Left hindlimb (tissue), 1 donor: Measurements from ENCODE around the gene UBE2E1.

Experiments used
- DNase-seq: peaks from one replicate; pipeline ENCODE4 v3.0.0-alpha.2; 2018

The UBE2E1 gene

GRCh38 chr3:23805633-23806533 lies at the start of gene UBE2E1:
Gene UBE2E1 (plus strand): TSS chr3:23805955. CDS start chr3:23807270, 1,315 bp downstream.
- peak; percentile 86 for DNase-seq

- no peak for DNase-seq
Observed at GRCh38 chr3:23756206-23756840, 49.4 kb upstream of the UBE2E1 start.

GRCh38 chr3:23758253-23758838 lies 47.4 kb upstream of the UBE2E1 start:
- no peak for DNase-seq

GRCh38 chr3:23760325-23760724 lies 45.4 kb upstream of the UBE2E1 start:
- DNase-seq, result no peak

GRCh38 chr3:23760871-23761373 lies 44.8 kb upstream of the UBE2E1 start:
- DNase-seq, result no peak

GRCh38 chr3:23761440-23761896 lies 44.3 kb upstream of the UBE2E1 start:
- no peak for DNase-seq

DNA sequence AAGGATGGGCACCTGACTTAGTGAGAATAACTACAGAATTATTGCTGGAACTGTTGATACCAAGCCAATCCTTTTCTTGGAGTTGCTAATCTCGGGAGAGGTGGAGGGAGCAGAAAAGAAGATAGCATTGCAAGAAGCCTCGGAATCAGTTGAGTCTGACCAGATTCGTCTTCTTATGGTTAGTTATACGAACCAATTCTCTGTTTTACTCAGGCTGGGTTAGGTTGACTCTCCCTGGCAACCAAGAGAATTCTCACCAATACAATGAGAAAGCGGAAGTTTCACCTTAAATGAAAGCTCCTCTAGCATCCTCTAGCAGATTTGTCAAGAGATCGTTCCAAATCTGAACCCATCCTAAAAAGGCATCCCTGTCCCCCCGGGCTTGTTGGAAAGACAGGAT lies 43.5 kb upstream of the UBE2E1 start:
- DNase-seq, result no peak

GRCh38 chr3:23762759-23763477 lies 42.8 kb upstream of the UBE2E1 start:
- DNase-seq, result peak; percentile 73

GRCh38 chr3:23764407-23764806 lies 41.3 kb upstream of the UBE2E1 start:
- DNase-seq, result no peak

- DNase-seq, result no peak
Observed at GRCh38 chr3:23767546-23767945, 38.2 kb upstream of the UBE2E1 start.

GRCh38 chr3:23775254-23775909 lies 30.4 kb upstream of the UBE2E1 start:
- DNase-seq, result no peak

- no peak for DNase-seq
Observed at GRCh38 chr3:23776352-23776891, 29.3 kb upstream of the UBE2E1 start.

- DNase-seq, result no peak
Observed at GRCh38 chr3:23778446-23778845, 27.3 kb upstream of the UBE2E1 start.

DNA sequence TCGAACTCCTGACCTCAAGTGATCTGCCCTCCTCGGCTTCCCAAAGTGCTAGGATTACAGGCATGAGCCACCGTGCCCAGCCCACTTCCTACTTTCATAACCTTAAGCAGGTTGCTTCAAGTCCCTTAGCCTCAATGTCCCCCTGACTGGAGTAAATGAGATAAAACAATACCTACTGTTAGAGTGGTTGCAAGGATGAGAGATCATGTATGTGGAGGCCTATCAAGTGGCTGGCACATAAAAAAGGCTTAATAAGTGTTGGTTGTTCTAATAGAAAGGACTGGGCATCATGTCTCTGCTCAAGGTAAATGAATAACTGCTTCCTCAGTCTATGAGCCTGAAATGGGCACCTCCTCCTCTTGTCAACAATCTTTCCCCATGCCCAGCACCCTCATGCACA lies 25.9 kb upstream of the UBE2E1 start:
- DNase-seq, result no peak

DNA sequence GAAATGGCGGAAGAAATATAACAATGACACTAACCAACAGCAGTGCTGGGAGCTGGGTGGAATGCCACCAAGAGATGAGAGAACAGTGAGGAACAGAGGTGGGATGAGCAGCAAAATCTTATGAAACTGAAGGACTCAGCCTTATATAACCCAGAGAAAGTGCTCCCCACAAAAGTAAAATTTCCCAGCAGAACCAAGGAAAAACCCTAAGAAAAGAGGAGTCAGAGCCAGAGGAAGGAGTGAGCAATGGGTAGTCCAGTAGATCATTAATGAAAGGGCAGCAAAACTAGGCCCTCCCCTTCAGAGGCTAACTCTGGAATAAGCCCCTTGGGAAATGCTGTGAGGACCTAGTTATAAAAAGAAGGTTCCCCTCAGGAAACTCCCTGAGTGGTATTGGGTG lies 24.7 kb upstream of the UBE2E1 start:
- DNase-seq, result no peak

DNA sequence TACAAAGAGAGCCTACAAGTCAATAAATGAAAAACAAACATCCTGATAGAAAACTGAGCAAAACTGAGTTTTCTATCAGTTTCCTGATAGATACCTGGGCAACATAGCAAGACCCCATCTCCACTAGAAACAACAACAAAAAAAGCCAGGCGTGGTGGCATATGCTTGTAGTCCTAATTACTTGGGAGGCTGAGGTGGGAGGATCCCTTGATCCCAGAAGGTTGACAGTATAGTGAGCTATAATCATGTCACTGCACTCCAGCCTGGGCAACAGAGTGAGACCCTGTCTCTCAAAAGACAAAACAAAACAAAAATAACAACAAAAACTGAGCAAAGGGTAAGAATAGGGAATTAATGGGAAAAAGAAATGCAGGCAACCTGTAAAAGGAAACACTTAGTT lies 23.9 kb upstream of the UBE2E1 start:
- no peak for DNase-seq

GRCh38 chr3:23785097-23785645 lies 20.6 kb upstream of the UBE2E1 start:
- DNase-seq, result no peak

DNA sequence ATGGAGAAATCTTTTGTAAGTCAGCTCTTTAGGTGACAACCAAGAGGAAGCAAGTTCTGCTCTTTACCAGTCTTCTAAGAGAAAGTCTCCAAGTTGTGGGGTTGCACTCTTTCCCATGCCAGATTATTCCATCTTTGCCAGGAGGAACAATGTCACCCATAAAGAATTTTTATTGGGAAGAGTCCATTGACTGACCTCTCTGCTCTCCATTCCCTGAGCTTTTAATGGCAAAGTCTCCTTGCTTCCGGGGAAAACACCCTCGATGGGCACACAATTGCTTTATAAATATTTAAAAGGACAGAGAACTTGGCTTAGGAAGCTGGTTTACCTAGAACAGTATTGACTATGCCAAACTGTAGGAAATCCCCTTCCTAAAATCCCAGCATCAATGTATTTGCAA lies 19.9 kb upstream of the UBE2E1 start:
- DNase-seq, result no peak

DNA sequence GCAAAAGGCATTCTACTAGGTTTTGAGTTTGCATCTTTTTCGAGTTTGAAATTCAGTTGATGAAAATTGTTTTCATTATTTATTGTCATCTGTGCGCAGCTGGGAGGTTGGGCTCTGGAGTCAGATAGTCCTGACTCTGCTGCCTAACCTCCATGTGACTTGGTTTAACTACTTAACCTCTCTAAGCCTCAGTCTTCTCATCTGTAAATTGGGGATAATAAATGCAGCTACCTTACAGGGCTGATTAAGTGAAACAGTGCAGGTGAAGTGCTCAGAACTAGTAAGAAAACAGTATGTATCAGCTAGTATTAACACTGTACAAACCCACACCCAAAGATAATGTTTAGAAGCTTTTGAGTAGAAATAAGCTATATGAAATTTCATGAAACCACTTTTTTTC lies 14.1 kb upstream of the UBE2E1 start:
- DNase-seq, result no peak

DNA sequence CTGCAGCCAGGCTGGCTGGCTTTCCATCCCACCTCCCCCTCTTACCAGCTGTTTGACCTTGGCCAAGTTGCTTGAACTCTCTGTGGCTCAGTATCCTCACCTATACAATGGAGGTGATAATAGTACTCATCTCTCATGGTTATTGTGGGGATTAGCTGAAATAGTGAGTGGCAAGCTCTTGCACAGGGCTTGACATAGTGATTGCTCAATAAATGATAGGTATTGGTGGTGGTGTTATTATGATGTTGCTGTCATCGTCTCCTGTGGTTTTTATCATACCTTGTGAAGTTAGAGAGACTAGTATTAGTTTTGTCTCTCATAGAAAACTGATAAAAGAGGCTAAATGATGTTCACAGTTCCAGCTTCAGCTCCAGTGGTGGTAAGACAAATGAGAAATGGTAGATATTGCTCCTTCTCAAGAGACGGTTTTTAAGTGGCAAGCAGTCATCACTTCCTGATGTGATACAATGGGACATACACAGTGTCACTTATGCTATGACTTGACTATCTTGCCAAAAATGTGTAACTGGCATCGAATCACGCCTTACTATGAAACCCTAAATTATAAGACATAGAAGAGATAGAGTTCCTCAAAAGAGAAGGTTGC lies 12.1 kb upstream of the UBE2E1 start:
- no peak for DNase-seq

DNA sequence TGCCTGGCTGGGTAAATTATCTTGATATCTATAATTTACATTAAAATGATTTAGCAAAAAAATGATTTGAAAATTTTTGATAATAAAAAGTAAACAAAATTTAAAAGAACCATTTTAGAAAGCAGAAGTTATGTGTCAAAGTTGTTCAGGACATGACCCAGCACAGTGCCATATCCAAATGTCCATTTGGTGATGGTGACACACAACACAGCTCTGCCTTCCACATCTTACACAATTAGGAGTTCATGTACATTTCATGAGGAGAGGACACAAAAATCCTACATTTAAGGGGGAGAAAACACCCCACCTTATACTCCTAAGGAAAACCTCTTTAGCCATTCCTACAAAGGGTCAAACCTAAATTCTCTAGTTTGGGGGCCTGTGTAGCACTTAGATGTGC lies 10.7 kb upstream of the UBE2E1 start:
- DNase-seq, result no peak
